Activated CD4-positive, alpha-beta memory T cell treated with anti-CD3 and anti-CD28 coated beads, Interleukin-2, amount 10 ng/mL, durations not matched to agents 7 days and 5 days (primary cell): ENCODE measurements around the gene TANGO6. TPM values are rescaled to one million over a fixed set of nuclear protein-coding genes. Genes with fewer than 3 reads are reported as not detected.
A peak's percentile ranks its signal among the peaks of the same experiment; 100 is the strongest.

Experiments
- CTCF ChIA-PET: fragments of 350-600 bp; sonication (Branson Sonifier 250); formaldehyde crosslinking; loops from one replicate; lab custom pipeline; 2021; ENCODE audit warnings: antibody characterized with exemption, inconsistent platforms; lab: Charles Lee
- POLR2A ChIA-PET: fragments of 350-600 bp; sonication (Branson Sonifier 250); formaldehyde crosslinking; loops from one replicate; lab custom pipeline; 2021; ENCODE audit warnings: antibody characterized with exemption; lab: Charles Lee
- DNase-seq: peaks from one replicate; pipeline ENCODE4 v3.0.0-alpha.2; 2020
- H3K27ac Mint-ChIP-seq: one replicate; pipeline ENCODE4 v1.8.0; 2021; ENCODE audit warnings: mild to moderate bottlenecking, mixed read lengths
- H3K27me3 Mint-ChIP-seq: one replicate; pipeline ENCODE4 v1.8.0; 2021; ENCODE audit warnings: mixed read lengths
- H3K36me3 Mint-ChIP-seq: one replicate; pipeline ENCODE4 v1.8.0; 2021; ENCODE audit warnings: low read depth, mixed read lengths
- H3K4me1 Mint-ChIP-seq: one replicate; pipeline ENCODE4 v1.8.0; 2021; ENCODE audit warnings: mixed read lengths
- H3K4me3 Mint-ChIP-seq: one replicate; pipeline ENCODE4 v1.8.0; 2021; ENCODE audit warnings: mild to moderate bottlenecking, mixed read lengths
- H3K9me3 Mint-ChIP-seq: one replicate; pipeline ENCODE4 v1.8.0; 2021; ENCODE audit warnings: mixed read lengths
- total RNA-seq, 2 experiments: library from RNA; stranded (reverse); gene quantifications; one replicate each; pipeline ENCODE4 v1.2.3, GENCODE V29; 2021

The TANGO6 gene
- total RNA-seq, 2 experiments from 2014 or later: 20.7 to 22.3 TPM

DNA sequence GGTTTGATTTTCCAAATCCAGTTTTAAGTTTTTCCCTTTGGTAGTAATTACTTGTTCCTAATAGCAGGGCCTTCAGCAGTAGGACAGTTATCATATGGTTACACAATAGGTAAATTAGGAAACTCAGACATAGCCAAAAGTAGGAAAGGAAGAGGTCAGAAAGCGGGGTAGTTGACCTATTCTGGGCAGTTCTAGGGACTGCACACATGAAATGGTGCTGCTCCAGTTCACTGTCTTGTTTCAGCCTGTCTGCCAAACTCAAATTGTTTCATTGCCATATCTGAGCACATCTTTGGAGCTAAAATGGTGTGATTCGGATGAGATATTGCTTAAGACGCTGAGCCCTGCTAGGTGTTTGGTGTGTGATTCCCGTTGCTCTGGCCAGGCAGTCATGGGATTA, 56.7 kb downstream of the TANGO6 start:
- H3K27me3 Mint-ChIP-seq: no peaks in the 10 kb centered on the region
- CTCF ChIA-PET: interaction anchor here (0.6 to 1.6 kb wide), 2 partner anchors 52 to 222 kb away, joined by 3 read pairs; no protein-coding TSS in a partner anchor
- DNase-seq: no peak
- H3K27ac Mint-ChIP-seq: no peak overlapping the region
- peaks cover 4% of the 10 kb centered on the region for H3K36me3 Mint-ChIP-seq
- POLR2A ChIA-PET: no interaction called here
- no peaks in the 10 kb centered on the region for H3K4me1 Mint-ChIP-seq
- no peak overlapping the region for H3K4me3 Mint-ChIP-seq
- no peaks in the 10 kb centered on the region for H3K9me3 Mint-ChIP-seq

DNA sequence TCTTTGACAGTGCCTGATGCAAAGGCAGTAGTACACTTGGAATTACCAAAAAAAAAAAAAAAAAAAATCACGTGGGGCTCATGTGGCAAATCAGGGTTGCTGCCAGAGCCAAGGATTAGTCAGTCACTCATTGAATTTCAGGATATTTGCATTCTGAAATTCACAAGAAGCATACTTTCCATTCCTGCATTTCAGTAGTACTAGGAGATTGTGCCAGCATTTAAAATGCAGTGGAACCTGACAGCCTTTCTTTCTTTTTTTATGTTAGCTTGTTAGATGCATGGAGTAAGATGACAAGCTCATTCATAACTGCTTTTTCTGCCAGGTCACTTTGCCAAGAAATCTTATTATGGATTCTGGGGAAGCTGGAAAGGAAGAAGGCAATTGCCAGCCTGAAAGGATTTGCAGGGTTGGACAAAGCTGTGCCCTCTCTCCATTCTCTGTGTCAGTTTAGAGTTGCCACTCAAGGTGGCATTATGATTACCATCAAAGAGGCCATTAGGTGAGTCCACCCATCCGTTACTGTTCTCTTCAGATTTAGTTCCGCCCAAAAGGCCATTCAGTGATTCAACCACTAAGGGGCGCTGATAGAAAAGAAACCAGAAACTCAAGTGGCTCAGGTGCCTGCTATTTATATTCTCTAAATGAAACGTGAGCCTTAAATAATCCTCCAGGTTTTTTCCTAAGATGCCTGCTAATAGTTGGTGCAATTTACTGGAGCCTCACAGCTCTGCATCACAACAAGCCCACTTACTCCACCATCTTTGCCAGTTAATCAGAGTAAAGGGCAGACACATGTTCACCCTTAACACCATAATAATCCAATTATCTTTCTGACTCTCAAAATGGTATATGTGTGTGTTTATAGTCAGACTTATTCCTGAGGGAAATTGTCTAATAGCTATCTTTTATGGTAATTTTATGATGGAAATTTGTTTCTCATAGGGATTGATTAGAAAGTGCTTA, 59.0 kb downstream of the TANGO6 start:
- DNase-seq: peak; percentile 22
- CTCF ChIA-PET: interaction anchor here (0.6 to 1.5 kb wide), 5 partner anchors 36 to 385 kb away, joined by 3 to 10 read pairs (median 5); no protein-coding TSS in a partner anchor
- Mint-ChIP-seq H3K27me3 (no peaks in the 10 kb centered on the region), H3K27ac (no peak overlapping the region), H3K4me3 (no peak overlapping the region), H3K36me3 (peaks cover 4% of the 10 kb centered on the region), H3K9me3 (no peaks in the 10 kb centered on the region), H3K4me1 (no peaks in the 10 kb centered on the region)
- POLR2A ChIA-PET: no interaction called here

- CTCF ChIA-PET: interaction anchor here (0.6 to 1.5 kb wide), 6 partner anchors 14 to 1840 kb away, joined by 3 to 10 read pairs (median 4); no protein-coding TSS in a partner anchor
- no peaks in the 10 kb centered on the region for H3K9me3 Mint-ChIP-seq
- no peaks in the 10 kb centered on the region for H3K27me3 Mint-ChIP-seq
- POLR2A ChIA-PET: no interaction called here
- H3K4me3 Mint-ChIP-seq: no peak overlapping the region
- peaks cover 4% of the 10 kb centered on the region for H3K36me3 Mint-ChIP-seq
- DNase-seq: no peak
- no peak overlapping the region for H3K27ac Mint-ChIP-seq
- no peaks in the 10 kb centered on the region for H3K4me1 Mint-ChIP-seq
These were observed 59.6 kb downstream of the TANGO6 start for GRCh38 chr16:68902969-68903345.

DNA sequence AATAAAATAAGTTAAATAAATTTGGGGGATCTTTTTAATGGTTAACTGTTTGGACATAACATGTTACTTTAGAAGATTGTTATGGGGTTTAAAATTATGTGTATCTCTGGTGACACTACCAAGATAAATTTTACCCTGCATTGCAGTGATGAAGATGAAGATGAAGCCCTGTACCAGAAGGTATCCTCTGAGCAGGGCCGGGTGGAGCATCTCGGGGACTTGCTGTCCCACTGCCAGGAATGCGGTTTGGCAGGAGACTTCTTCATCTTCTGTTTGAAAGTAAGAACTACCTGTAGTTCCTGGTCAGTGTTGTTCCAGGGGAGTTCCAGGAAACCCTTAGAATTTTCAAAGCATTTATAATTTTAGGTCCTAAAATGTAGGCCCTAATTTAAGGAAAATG, 64.0 kb downstream of the TANGO6 start:
- Mint-ChIP-seq H3K36me3 (peaks cover 9% of the 10 kb centered on the region), H3K27ac (no peak overlapping the region), H3K27me3 (no peaks in the 10 kb centered on the region), H3K4me1 (no peaks in the 10 kb centered on the region), H3K9me3 (no peaks in the 10 kb centered on the region), H3K4me3 (no peak overlapping the region)
- CTCF ChIA-PET: interaction anchor here (0.7 kb wide), 1 partner anchor 217 kb away, joined by 5 read pairs; no protein-coding TSS in a partner anchor
- POLR2A ChIA-PET: no interaction called here
- no peak for DNase-seq

- no peak for DNase-seq
- ChIA-PET CTCF (interaction anchor here (1.9 kb wide), 1 partner anchor 9 kb away, joined by 6 read pairs; no protein-coding TSS in a partner anchor), POLR2A (no interaction called here)
- H3K36me3 Mint-ChIP-seq: peaks cover 7% of the 10 kb centered on the region
- H3K27me3 Mint-ChIP-seq: no peaks in the 10 kb centered on the region
- no peak overlapping the region for H3K4me3 Mint-ChIP-seq
- H3K4me1 Mint-ChIP-seq: no peaks in the 10 kb centered on the region
- no peaks in the 10 kb centered on the region for H3K9me3 Mint-ChIP-seq
- no peak overlapping the region for H3K27ac Mint-ChIP-seq
These were observed 64.5 kb downstream of the TANGO6 start for GRCh38 chr16:68907781-68908181.

DNA sequence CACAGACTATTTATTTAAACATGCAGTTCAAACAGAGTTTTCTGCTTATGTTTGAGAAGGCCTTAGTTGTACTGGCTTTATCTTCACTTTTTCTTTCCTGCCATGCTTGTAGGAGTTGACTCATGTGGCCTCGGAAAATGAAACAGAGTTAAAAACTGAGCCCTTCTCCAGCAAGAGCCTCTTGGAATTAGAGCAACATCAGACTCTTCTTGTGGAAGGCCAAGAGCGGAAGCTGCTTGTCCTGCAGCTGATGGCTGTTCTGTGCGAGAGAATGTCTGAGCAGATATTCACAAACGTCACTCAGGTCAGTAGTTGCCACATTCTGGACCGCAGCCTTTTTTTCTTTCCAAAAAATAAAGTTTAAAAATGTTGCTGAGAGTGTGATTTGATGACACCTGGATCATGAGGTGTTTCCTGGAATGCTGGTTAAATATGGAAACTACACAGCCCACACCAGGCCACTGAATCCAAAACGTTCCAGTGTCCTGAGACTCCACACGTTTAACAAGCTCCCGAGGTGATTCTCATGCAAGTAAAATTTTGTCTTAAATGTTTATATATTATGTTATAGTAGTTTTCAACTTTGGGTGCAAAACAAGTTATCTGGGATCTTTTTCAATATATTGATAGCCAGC, 65.9 kb downstream of the TANGO6 start:
- CTCF ChIA-PET: interaction anchor here (1.9 kb wide), 1 partner anchor 11 kb away, joined by 6 read pairs; no protein-coding TSS in a partner anchor
- Mint-ChIP-seq H3K4me3 (no peak overlapping the region), H3K36me3 (peaks cover 7% of the 10 kb centered on the region), H3K9me3 (no peaks in the 10 kb centered on the region), H3K27me3 (no peaks in the 10 kb centered on the region), H3K4me1 (no peaks in the 10 kb centered on the region), H3K27ac (no peak overlapping the region)
- DNase-seq: no peak
- POLR2A ChIA-PET: no interaction called here

DNA sequence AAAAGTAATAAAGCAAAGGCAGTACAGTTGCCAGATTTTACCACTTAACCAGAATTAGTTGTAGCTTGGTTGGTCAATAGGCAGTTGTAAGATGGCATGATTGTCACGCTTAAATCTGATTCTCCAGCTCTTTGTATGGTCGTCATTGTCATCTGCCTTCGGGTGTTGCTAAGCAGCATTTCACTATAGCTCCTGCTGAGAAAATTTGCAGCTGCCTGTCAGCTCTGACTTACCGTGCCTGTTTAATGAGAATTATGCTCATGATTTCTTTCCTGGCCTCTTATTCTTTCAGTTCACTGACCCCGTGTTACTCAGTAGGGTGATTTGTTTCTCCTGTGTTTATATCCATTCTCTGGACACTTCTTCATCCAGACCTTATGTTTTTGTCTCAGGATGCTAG, 66.7 kb downstream of the TANGO6 start:
- CTCF ChIA-PET: no interaction called here
- Mint-ChIP-seq H3K27ac (no peak overlapping the region), H3K4me3 (no peak overlapping the region), H3K27me3 (no peaks in the 10 kb centered on the region), H3K9me3 (no peaks in the 10 kb centered on the region), H3K4me1 (no peaks in the 10 kb centered on the region), H3K36me3 (peaks cover 7% of the 10 kb centered on the region)
- DNase-seq: no peak
- POLR2A ChIA-PET: no interaction called here

GRCh38 chr16:68915589-68915988, 72.3 kb downstream of the TANGO6 start:
- Mint-ChIP-seq H3K9me3 (no peaks in the 10 kb centered on the region), H3K27me3 (no peaks in the 10 kb centered on the region), H3K4me1 (no peaks in the 10 kb centered on the region), H3K4me3 (no peak overlapping the region), H3K27ac (no peak overlapping the region), H3K36me3 (peaks cover 17% of the 10 kb centered on the region)
- no peak for DNase-seq
- ChIA-PET CTCF (no interaction called here), POLR2A (no interaction called here)

GRCh38 chr16:68917541-68917940, 74.2 kb downstream of the TANGO6 start:
- no peaks in the 10 kb centered on the region for H3K9me3 Mint-ChIP-seq
- DNase-seq: no peak
- H3K36me3 Mint-ChIP-seq: peaks cover 22% of the 10 kb centered on the region
- H3K27ac Mint-ChIP-seq: no peak overlapping the region
- ChIA-PET POLR2A (no interaction called here), CTCF (interaction anchor here (0.6 kb wide), 2 partner anchors 14 to 37 kb away, joined by 3 read pairs; no protein-coding TSS in a partner anchor)
- no peaks in the 10 kb centered on the region for H3K27me3 Mint-ChIP-seq
- no peaks in the 10 kb centered on the region for H3K4me1 Mint-ChIP-seq
- H3K4me3 Mint-ChIP-seq: no peak overlapping the region

DNA sequence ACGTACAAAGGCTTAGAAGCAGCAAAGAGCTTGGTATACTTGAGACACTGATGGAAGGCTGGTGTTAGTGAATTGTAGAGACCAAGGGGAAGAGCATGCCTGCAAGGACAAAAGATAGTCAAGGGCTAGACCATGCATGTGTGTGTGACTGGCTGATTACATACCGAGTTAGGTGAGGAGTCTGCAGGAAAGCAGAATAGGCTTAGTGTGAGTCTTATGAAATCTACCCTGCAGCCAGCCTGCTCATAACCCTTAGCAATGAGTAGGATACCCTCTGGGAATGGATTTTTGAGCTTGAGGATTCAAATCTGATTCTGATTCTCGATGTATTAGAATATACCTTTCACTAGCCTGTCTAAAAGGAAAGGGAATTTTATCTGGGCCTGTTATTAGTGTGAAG, 77.0 kb downstream of the TANGO6 start:
- Mint-ChIP-seq H3K4me1 (no peaks in the 10 kb centered on the region), H3K4me3 (no peak overlapping the region), H3K27me3 (no peaks in the 10 kb centered on the region), H3K9me3 (no peaks in the 10 kb centered on the region), H3K27ac (no peak overlapping the region), H3K36me3 (peaks cover 29% of the 10 kb centered on the region)
- CTCF ChIA-PET: no interaction called here
- DNase-seq: no peak
- POLR2A ChIA-PET: no interaction called here

- no peak for DNase-seq
- Mint-ChIP-seq H3K36me3 (peaks cover 29% of the 10 kb centered on the region), H3K4me1 (no peaks in the 10 kb centered on the region), H3K4me3 (no peak overlapping the region), H3K9me3 (no peaks in the 10 kb centered on the region), H3K27ac (no peak overlapping the region), H3K27me3 (no peaks in the 10 kb centered on the region)
- POLR2A ChIA-PET: no interaction called here
- CTCF ChIA-PET: no interaction called here
These were observed 78.3 kb downstream of the TANGO6 start for GRCh38 chr16:68921637-68922036.

- no peaks in the 10 kb centered on the region for H3K4me1 Mint-ChIP-seq
- no peak overlapping the region for H3K4me3 Mint-ChIP-seq
- CTCF ChIA-PET: no interaction called here
- no peaks in the 10 kb centered on the region for H3K9me3 Mint-ChIP-seq
- no peak for DNase-seq
- no peaks in the 10 kb centered on the region for H3K27me3 Mint-ChIP-seq
- H3K36me3 Mint-ChIP-seq: peaks cover 40% of the 10 kb centered on the region
- no peak overlapping the region for H3K27ac Mint-ChIP-seq
- POLR2A ChIA-PET: no interaction called here
These were observed 79.8 kb downstream of the TANGO6 start for GRCh38 chr16:68923116-68923515.

DNA sequence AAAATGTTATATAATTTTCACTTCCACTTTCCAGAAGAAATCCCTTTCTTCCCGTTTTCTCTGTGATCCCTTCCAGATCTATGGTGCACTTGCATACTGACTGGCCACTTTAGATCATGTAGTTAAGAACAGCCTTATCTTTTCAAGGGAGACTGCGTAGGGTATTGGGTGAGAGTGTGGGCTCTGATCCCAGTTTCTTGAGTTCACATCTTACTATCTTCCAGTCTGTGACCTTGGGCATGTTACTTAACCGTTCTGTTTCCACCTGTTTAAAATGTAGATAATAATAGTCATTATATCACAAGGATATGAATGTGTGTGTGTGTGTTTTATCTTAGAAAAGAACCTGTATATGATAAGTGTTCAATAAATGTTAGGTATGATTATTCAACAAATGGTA, 83.7 kb downstream of the TANGO6 start:
- CTCF ChIA-PET: no interaction called here

More for the DNA sequence above, 83.7 kb downstream of the TANGO6 start:
- Mint-ChIP-seq H3K36me3 (peaks cover 50% of the 10 kb centered on the region), H3K27me3 (no peaks in the 10 kb centered on the region), H3K27ac (no peak overlapping the region), H3K4me3 (no peak overlapping the region), H3K4me1 (no peaks in the 10 kb centered on the region), H3K9me3 (no peaks in the 10 kb centered on the region)
- POLR2A ChIA-PET: no interaction called here
- no peak for DNase-seq
